ENCODE data around the gene NCKAP5.

DNA sequence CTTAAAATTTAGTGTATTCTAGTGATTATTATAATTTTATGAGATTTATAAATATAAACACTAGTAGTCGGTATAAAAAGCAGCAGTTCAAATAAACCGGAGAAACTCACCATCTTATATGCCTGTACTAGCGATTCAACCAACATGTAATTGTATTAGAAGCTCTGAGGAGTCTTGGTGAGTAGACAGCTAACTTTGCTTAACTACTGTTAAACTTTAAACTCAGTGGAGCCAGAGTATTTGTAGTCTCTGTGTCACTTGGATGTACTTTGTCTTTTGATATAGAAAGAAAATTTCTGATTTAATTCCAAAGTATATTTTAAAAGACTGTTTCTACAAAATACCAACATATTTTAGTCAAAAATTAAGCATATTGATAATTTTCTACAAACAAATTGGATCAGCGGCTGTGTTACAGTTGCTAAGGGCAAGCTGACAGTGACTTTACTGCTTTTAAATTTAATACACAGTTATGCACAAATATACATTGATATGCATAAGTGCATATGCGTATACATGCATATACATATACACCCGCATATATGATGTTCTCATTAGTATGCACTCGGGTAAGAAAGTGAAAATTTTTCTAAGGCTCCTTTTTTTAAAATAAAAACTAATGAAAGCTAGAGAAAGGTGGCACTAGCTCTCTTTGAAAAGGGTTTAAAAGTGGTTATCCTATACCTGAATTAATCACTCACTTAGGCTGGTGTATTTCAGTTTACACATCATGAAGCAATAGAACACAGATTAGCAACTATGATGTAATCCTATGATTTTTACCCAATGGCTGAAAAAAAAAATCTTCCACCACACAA lies 374.5 kb downstream of the NCKAP5 start:
- no peak for TF ChIP-seq POLR2A (IDR thresholded peaks at IDR 0.05)
- TF ChIP-seq, protein P1, sequence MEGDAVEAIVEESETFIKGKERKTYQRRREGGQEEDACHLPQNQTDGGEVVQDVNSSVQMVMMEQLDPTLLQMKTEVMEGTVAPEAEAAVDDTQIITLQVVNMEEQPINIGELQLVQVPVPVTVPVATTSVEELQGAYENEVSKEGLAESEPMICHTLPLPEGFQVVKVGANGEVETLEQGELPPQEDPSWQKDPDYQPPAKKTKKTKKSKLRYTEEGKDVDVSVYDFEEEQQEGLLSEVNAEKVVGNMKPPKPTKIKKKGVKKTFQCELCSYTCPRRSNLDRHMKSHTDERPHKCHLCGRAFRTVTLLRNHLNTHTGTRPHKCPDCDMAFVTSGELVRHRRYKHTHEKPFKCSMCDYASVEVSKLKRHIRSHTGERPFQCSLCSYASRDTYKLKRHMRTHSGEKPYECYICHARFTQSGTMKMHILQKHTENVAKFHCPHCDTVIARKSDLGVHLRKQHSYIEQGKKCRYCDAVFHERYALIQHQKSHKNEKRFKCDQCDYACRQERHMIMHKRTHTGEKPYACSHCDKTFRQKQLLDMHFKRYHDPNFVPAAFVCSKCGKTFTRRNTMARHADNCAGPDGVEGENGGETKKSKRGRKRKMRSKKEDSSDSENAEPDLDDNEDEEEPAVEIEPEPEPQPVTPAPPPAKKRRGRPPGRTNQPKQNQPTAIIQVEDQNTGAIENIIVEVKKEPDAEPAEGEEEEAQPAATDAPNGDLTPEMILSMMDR (IDR thresholded peaks at IDR 0.05), result no peak

Data from upper lobe of left lung (tissue), 4 donors.